Breast epithelium (tissue), 4 donors: ENCODE results near the gene DEXI. TPM values are rescaled to one million over a fixed set of nuclear protein-coding genes. Genes with fewer than 3 reads are reported as not detected.

Experiments
- DNase-seq, 2 donors: peaks; one replicate each; pipeline ENCODE4 v3.0.0-alpha.2; 2019; ENCODE audit warnings: low spot score in 2 of 2
- H3K27ac ChIP-seq, 2 donors: fragments of 200-600 bp; sonication (generic) in 1 of 2; one replicate each; pipeline ENCODE4 v1.5.1; 2016 to 2019; ENCODE audit warnings: mild to moderate bottlenecking in 1 of 2
- H3K27me3 ChIP-seq, 2 donors: fragments of 200-600 bp; sonication (generic) in 1 of 2; one replicate each; pipeline versions ENCODE4 v1.5.1 to v1.6.0; 2017 to 2019; ENCODE audit warnings: control low read depth in 1 of 2, mild to moderate bottlenecking in 1 of 2
- H3K36me3 ChIP-seq: fragments of 200-600 bp; one replicate; pipeline ENCODE4 v1.5.1; 2019
- H3K4me1 ChIP-seq, 2 donors: fragments of 200-600 bp; sonication (generic); one replicate each; pipeline ENCODE4 v1.5.1; 2016 to 2019; ENCODE audit warnings: control low read depth in 1 of 2
- H3K4me3 ChIP-seq, 3 donors: fragments of 200-600 bp; sonication (generic); 1 replicate in 2 of 3; 2 replicates in 1 of 3; pipeline ENCODE4 v1.5.1; 2016 to 2019; ENCODE audit warnings: mild to moderate bottlenecking in 3 of 3, moderate library complexity in 2 of 3
- H3K9me3 ChIP-seq, 2 donors: fragments of 200-600 bp; sonication (generic) in 1 of 2; one replicate each; pipeline ENCODE4 v1.5.1; 2016 to 2019; ENCODE audit warnings: control low read depth in 1 of 2
- POLR2A ChIP-seq: fragments of 450-650 bp; IDR thresholded peaks from one replicate; pipeline ENCODE4 v1.6.1; 2016; ENCODE audit warnings: antibody characterized with exemption, mild to moderate bottlenecking, moderate library complexity
- POLR2AphosphoS5 ChIP-seq, 3 donors: sonication (generic); formaldehyde crosslinking; IDR thresholded peaks; one replicate each; pipeline ENCODE4 v1.6.1; 2017; ENCODE audit warnings: antibody characterized with exemption in 3 of 3
- intact Hi-C: fragments of 100-400 bp; cut with DNase I; formaldehyde crosslinking; loops from one replicate; pipeline ENCODE4 v1.15.1; 2023; ENCODE audit warnings: low total_unique reads
- total RNA-seq, 3 donors: library from RNA; depleted of rRNA; stranded (reverse); fragments of >200 nt; gene quantifications; one replicate each; pipeline ENCODE4 v1.1.0, GENCODE V29; 2016
- TF ChIP-seq, protein P1 (sequence below), 3 donors: fragments of 450-650 bp; IDR thresholded peaks; one replicate each; pipeline ENCODE4 v1.5.1; 2016 to 2017; ENCODE audit warnings: antibody characterized with exemption in 3 of 3, mild to moderate bottlenecking in 3 of 3, moderate library complexity in 3 of 3

DEXI gene
- total RNA-seq, 3 donors from 2014 or later: 50.3 to 88.5 (median 52.8) TPM

DNA sequence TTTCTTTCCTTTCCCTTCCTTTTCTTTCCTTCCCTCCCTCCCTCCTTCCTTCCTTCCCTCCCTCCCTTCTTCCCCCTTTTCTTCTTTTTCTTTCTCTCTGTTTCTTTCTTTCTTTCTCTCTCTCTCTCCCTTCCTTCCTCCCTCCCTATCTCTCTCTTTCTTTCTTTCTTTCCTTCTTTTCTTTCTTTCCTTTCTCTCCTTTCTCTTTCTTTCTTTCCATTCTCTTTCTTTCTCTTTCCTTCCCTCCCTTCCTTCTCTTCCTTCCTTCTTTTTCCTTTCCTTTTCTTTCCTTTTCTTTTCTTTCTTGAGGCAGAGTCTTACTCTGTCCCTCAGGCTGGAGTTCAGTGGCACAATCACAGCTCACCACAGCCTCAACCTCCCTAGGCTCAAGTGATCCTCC lies 31.0 kb downstream of the DEXI start:
- Histone ChIP-seq H3K4me1 (no peaks in the 10 kb centered on the region), H3K9me3 (no peaks in the 10 kb centered on the region), H3K27ac (no peak overlapping the region), H3K36me3 (no peaks in the 10 kb centered on the region), H3K4me3 (no peak overlapping the region), H3K27me3 (no peaks in the 10 kb centered on the region)
- no peak for DNase-seq
- TF ChIP-seq POLR2A: no peak
- intact Hi-C loops: no loop called here

DNA sequence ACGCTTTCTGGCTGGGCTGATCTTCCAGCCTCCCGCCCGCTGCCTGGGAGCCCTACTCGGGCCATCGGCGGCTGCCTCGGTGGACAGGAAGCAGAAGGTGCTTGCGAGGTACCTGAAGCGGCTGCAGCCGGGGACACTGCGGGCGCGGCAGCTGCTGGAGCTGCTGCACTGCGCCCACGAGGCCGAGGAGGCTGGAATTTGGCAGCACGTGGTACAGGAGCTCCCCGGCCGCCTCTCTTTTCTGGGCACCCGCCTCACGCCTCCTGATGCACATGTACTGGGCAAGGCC lies 34.6 kb downstream of the DEXI start:
- Histone ChIP-seq H3K36me3 (no peaks in the 10 kb centered on the region), H3K9me3 (peaks cover 0 to 8% of the 10 kb centered on the region in 2 donors), H3K27me3 (no peaks in the 10 kb centered on the region), H3K4me1 (no peaks in the 10 kb centered on the region), H3K4me3 (no peak overlapping the region), H3K27ac (peak overlapping the region in 1 of 2 donors; percentile 25)
- no peak for DNase-seq
- intact Hi-C loops: no loop called here
- no peak for TF ChIP-seq POLR2A
- TF ChIP-seq, protein P1, sequence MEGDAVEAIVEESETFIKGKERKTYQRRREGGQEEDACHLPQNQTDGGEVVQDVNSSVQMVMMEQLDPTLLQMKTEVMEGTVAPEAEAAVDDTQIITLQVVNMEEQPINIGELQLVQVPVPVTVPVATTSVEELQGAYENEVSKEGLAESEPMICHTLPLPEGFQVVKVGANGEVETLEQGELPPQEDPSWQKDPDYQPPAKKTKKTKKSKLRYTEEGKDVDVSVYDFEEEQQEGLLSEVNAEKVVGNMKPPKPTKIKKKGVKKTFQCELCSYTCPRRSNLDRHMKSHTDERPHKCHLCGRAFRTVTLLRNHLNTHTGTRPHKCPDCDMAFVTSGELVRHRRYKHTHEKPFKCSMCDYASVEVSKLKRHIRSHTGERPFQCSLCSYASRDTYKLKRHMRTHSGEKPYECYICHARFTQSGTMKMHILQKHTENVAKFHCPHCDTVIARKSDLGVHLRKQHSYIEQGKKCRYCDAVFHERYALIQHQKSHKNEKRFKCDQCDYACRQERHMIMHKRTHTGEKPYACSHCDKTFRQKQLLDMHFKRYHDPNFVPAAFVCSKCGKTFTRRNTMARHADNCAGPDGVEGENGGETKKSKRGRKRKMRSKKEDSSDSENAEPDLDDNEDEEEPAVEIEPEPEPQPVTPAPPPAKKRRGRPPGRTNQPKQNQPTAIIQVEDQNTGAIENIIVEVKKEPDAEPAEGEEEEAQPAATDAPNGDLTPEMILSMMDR (IDR thresholded peaks at IDR 0.05): no peak
- TF ChIP-seq POLR2AphosphoS5 (IDR thresholded peaks at IDR 0.05): no peak

DNA sequence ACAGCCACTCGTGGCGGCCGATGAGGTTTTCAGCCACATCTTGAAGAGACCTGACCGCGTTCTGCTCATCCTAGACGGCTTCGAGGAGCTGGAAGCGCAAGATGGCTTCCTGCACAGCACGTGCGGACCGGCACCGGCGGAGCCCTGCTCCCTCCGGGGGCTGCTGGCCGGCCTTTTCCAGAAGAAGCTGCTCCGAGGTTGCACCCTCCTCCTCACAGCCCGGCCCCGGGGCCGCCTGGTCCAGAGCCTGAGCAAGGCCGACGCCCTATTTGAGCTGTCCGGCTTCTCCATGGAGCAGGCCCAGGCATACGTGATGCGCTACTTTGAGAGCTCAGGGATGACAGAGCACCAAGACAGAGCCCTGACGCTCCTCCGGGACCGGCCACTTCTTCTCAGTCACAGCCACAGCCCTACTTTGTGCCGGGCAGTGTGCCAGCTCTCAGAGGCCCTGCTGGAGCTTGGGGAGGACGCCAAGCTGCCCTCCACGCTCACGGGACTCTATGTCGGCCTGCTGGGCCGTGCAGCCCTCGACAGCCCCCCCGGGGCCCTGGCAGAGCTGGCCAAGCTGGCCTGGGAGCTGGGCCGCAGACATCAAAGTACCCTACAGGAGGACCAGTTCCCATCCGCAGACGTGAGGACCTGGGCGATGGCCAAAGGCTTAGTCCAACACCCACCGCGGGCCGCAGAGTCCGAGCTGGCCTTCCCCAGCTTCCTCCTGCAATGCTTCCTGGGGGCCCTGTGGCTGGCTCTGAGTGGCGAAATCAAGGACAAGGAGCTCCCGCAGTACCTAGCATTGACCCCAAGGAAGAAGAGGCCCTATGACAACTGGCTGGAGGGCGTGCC lies 35.1 kb downstream of the DEXI start:
- Histone ChIP-seq H3K36me3 (no peaks in the 10 kb centered on the region), H3K9me3 (peaks cover 0 to 13% of the 10 kb centered on the region in 2 donors), H3K27me3 (no peaks in the 10 kb centered on the region), H3K4me1 (no peaks in the 10 kb centered on the region), H3K27ac (peak overlapping the region in 1 of 2 donors; percentile 25), H3K4me3 (no peak overlapping the region)
- no peak for DNase-seq
- TF ChIP-seq POLR2A: no peak
- TF ChIP-seq, protein P1 (IDR thresholded peaks at IDR 0.05): no peak
- TF ChIP-seq POLR2AphosphoS5 (IDR thresholded peaks at IDR 0.05): no peak
- intact Hi-C loops: no loop called here

DNA sequence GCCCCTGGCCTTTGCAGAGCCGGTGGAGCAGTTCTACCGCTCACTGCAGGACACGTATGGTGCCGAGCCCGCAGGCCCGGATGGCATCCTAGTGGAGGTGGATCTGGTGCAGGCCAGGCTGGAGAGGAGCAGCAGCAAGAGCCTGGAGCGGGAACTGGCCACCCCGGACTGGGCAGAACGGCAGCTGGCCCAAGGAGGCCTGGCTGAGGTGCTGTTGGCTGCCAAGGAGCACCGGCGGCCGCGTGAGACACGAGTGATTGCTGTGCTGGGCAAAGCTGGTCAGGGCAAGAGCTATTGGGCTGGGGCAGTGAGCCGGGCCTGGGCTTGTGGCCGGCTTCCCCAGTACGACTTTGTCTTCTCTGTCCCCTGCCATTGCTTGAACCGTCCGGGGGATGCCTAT lies 35.8 kb downstream of the DEXI start:
- Histone ChIP-seq H3K36me3 (no peaks in the 10 kb centered on the region), H3K4me3 (no peak overlapping the region), H3K4me1 (no peaks in the 10 kb centered on the region), H3K27ac (no peak overlapping the region), H3K9me3 (peaks cover 0 to 13% of the 10 kb centered on the region in 2 donors), H3K27me3 (no peaks in the 10 kb centered on the region)
- intact Hi-C loops: no loop called here
- no peak for DNase-seq
- TF ChIP-seq POLR2AphosphoS5 (IDR thresholded peaks at IDR 0.05): no peak
- TF ChIP-seq POLR2A: no peak
- TF ChIP-seq, protein P1 (IDR thresholded peaks at IDR 0.05): no peak

DNA sequence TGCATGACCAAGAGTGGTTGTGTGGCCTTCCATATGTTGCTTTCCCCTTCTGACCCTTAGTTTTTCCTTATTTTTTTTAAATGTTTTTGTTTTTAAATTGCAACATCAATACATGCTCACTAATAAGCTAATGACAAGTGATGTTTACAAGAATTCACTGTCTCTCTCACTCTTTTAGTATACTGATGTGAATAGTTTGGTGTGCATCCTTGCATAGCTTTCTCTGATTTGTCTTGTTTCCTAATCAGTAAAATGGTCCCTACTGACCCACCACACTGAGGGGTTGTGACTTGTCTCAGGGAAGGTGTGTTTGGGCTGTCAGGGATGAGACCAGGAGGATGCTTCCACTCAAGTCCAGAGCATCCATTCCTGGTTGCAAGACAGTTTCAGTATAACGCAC lies 39.3 kb downstream of the DEXI start:
- H3K36me3 ChIP-seq: no peaks in the 10 kb centered on the region

More for the DNA sequence above, 39.3 kb downstream of the DEXI start:
- Histone ChIP-seq H3K27me3 (no peaks in the 10 kb centered on the region), H3K9me3 (peaks cover 0 to 13% of the 10 kb centered on the region in 2 donors), H3K27ac (no peak overlapping the region), H3K4me3 (no peak overlapping the region), H3K4me1 (no peaks in the 10 kb centered on the region)
- TF ChIP-seq POLR2A: no peak
- TF ChIP-seq POLR2AphosphoS5 (IDR thresholded peaks at IDR 0.05): no peak
- TF ChIP-seq, protein P1 (IDR thresholded peaks at IDR 0.05): no peak
- intact Hi-C loops: no loop called here
- no peak for DNase-seq
